ENCODE data around the gene MLH3.

DNA sequence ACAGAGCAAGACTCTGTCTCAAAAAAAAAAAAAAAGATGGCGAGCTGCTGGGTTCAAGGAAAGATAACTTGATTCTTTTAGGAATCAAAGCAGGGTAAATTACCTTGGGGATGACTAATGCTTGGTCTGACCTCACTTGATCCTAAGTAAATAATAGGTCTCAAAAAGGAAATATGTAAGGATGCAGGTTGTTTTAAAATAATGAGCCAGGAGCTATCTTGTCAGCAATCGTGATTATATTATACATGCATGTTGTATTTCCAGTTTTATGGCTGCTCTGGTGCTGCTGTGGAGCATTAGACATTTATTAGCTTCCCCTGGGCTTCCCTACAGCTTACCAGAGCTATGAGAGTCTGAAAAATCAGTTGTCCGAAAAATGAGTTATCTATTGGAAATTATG lies 45.9 kb downstream of the MLH3 start:
- no peak for TF ChIP-seq EZH2 (IDR thresholded peaks at IDR 0.05; ENCODE audit: low read length, missing control alignments)
- TF ChIP-seq, protein P1, sequence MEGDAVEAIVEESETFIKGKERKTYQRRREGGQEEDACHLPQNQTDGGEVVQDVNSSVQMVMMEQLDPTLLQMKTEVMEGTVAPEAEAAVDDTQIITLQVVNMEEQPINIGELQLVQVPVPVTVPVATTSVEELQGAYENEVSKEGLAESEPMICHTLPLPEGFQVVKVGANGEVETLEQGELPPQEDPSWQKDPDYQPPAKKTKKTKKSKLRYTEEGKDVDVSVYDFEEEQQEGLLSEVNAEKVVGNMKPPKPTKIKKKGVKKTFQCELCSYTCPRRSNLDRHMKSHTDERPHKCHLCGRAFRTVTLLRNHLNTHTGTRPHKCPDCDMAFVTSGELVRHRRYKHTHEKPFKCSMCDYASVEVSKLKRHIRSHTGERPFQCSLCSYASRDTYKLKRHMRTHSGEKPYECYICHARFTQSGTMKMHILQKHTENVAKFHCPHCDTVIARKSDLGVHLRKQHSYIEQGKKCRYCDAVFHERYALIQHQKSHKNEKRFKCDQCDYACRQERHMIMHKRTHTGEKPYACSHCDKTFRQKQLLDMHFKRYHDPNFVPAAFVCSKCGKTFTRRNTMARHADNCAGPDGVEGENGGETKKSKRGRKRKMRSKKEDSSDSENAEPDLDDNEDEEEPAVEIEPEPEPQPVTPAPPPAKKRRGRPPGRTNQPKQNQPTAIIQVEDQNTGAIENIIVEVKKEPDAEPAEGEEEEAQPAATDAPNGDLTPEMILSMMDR (conservative IDR thresholded peaks at IDR 0.05 in 1 of 2, IDR thresholded peaks at IDR 0.05 in 1 of 2; ENCODE audit: low read depth in 1 of 2, low read length in 2 of 2), result no peak

Data from fibroblast of lung (primary cell).